Brain microvascular endothelial cell (primary cell): ENCODE results near the gene ZC3HAV1.
A peak's percentile ranks its signal among the peaks of the same experiment; 100 is the strongest.
"Not testable (repeated sequence)": the region's sequence is repeated elsewhere in the genome, so short reads cannot be mapped to it uniquely, and the experiment has no call there.

Source experiments
- DNase-seq: peaks from one replicate; pipeline ENCODE4 v3.0.0-alpha.2; 2020
- H3K27ac ChIP-seq: fragments of 250-450 bp; sonication (Bioruptor Pico); 2 replicates; pipeline ENCODE4 v1.5.1; 2020; ENCODE audit warnings: mild to moderate bottlenecking, moderate library complexity
- H3K27me3 ChIP-seq: fragments of 250-450 bp; sonication (Bioruptor Pico); replicated peaks from 2 replicates; pipeline ENCODE4 v1.5.1; 2020; ENCODE audit warnings: mild to moderate bottlenecking
- H3K36me3 ChIP-seq: fragments of 250-450 bp; sonication (Bioruptor Pico); replicated peaks from 2 replicates; pipeline ENCODE4 v1.5.1; 2020; ENCODE audit warnings: mild to moderate bottlenecking
- H3K4me3 ChIP-seq: 2 replicates; pipeline ENCODE4 v1.5.1; 2011; ENCODE audit warnings: low read depth, mild to moderate bottlenecking, control low read depth, low read length, moderate library complexity
- CTCF ChIP-seq: IDR thresholded peaks from 2 replicates; pipeline ENCODE4 v1.5.1; 2011; ENCODE audit warnings: low read depth, mild to moderate bottlenecking, moderate library complexity, low read length, control low read depth, inconsistent platforms; ENCODE audit errors: missing control alignments
- in situ Hi-C: cut with HindIII; loops from 2 replicates; pipeline ENCODE4 v1.10.0; 2017; ENCODE audit warnings: low sequenced_read_pairs, low pct_ligation_motif_present

ZC3HAV1 gene

DNA sequence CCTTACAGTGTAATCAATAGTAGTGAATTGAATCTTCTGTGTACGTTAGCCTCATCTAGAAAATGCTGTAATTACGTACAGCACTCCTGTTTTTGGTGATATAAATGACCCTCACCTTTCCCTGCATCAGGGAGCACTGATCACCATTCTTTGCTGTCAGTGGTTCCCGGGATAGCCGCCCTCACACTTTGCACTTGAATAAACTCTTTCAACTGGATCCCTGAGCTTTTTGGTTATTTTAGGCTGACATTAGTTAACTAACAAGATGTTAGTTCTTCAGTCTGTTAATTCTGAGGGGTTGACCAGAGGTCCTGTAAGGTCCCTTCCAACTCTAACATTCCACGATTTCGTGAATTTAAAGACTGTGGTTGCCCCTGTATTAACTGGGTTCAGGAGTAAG, 23.4 kb upstream of the ZC3HAV1 start:
- TF ChIP-seq CTCF = no peak
- DNase-seq = no peak
- no peaks in the 10 kb centered on the region for H3K27me3 ChIP-seq
- no peaks in the 10 kb centered on the region for H3K36me3 ChIP-seq
- no peak overlapping the region for H3K27ac ChIP-seq
- in situ Hi-C loops = no loop called here
- H3K4me3 ChIP-seq = peak overlapping the region; percentile 78

DNA sequence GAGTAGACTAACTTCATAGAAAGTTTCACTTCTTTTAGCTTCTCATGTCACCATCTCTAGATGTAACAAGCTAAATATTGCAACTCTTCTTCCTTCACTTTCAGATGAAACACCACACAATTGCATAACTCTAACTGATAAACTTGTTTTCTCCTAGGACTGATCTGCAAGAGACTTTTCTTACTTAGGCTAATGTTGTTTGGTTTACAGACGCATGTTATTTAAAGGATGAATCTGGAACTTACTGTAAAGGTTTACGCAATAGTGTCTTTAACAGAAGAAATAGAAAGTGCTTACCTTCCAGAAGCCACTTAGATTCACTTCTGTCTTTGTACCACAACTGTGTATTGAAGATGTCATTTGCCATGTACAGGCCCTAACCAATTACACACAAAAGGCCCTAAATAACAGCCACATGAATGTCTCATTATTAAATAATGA, 22.1 kb upstream of the ZC3HAV1 start:
- no peak for TF ChIP-seq CTCF
- Histone ChIP-seq H3K36me3 (no peaks in the 10 kb centered on the region), H3K27ac (no peak overlapping the region), H3K27me3 (no peaks in the 10 kb centered on the region), H3K4me3 (no peak overlapping the region)
- in situ Hi-C loops = no loop called here
- DNase-seq = no peak

DNA sequence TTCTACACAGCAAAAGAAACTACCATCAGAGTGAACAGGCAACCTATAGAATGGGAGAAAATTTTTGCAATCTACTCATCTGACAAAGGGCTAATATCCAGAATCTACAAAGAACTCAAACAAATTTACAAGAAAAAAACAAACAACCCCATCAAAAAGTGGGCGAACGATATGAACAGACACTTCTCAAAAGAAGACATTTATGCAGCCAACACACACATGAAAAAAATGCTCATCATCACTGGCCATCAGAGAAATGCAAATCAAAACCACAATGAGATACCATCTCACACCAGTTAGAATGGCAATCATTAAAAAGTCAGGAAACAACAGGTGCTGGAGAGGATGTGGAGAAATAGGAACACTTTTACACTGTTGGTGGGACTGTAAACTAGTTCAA, 20.3 kb upstream of the ZC3HAV1 start:
- H3K4me3 ChIP-seq, H3K27ac ChIP-seq, H3K36me3 ChIP-seq, in situ Hi-C loops, DNase-seq, H3K27me3 ChIP-seq: not testable (repeated sequence)

- Histone ChIP-seq H3K27me3 (peaks cover 8% of the 10 kb centered on the region), H3K27ac (no peak overlapping the region), H3K36me3 (no peaks in the 10 kb centered on the region), H3K4me3 (no peak overlapping the region)
- TF ChIP-seq CTCF = no peak
- DNase-seq = no peak
- in situ Hi-C loops = no loop called here
Measured at GRCh38 chr7:139127648-139128047, 18.1 kb upstream of the ZC3HAV1 start.

- TF ChIP-seq CTCF = no peak
- in situ Hi-C loops = no loop called here
- DNase-seq = no peak
- no peak overlapping the region for H3K27ac ChIP-seq
- peaks cover 8% of the 10 kb centered on the region for H3K27me3 ChIP-seq
- H3K36me3 ChIP-seq = no peaks in the 10 kb centered on the region
- no peak overlapping the region for H3K4me3 ChIP-seq
Measured at GRCh38 chr7:139125657-139126056, 16.1 kb upstream of the ZC3HAV1 start.

DNA sequence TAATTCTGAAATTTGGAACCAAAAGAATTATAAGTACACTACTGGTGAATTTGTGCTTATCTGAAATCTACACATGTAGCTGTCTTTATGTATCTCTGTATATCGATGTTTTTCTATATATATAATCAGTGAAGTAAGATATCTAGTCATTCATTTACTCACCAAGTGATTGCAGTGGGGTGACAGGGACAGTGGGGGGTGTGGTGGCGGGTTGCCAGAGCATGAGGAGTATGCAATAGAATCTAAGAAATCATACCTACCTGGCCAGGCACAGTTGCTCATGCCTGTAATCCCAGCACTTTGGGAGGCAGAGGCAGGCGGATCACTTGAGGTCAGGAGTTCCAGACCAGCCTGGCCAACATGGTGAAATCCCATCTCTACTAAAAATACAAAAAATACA, 15.5 kb upstream of the ZC3HAV1 start:
- H3K36me3 ChIP-seq, H3K4me3 ChIP-seq, H3K27me3 ChIP-seq, DNase-seq, H3K27ac ChIP-seq, in situ Hi-C loops: not testable (repeated sequence)

GRCh38 chr7:139124084-139124914, 14.8 kb upstream of the ZC3HAV1 start:
- in situ Hi-C loops = no loop called here
- H3K4me3 ChIP-seq = no peak overlapping the region
- H3K27me3 ChIP-seq = peaks cover 8% of the 10 kb centered on the region
- TF ChIP-seq CTCF = no peak
- H3K27ac ChIP-seq = no peak overlapping the region
- no peaks in the 10 kb centered on the region for H3K36me3 ChIP-seq
- no peak for DNase-seq
